Bone marrow (tissue), 2 donors: ENCODE data around the gene MVB12B.
"Not testable (repeated sequence)": the region's sequence is repeated elsewhere in the genome, so short reads cannot be mapped to it uniquely, and the experiment has no call there.

ENCODE experiments used
- DNase-seq, 2 donors: peaks; one replicate each; lab custom pipeline; 2025; lab: John Stamatoyannopoulos, UW

Gene MVB12B

GRCh38 chr9:126472198-126472947 is 145.7 kb downstream of the MVB12B start:
- DNase-seq, result no peak

- DNase-seq, result no peak
Observed at GRCh38 chr9:126472948-126473298, 146.3 kb downstream of the MVB12B start.

- DNase-seq, result no peak
Observed at GRCh38 chr9:126474206-126474765, 147.7 kb downstream of the MVB12B start.

GRCh38 chr9:126474786-126475485 is 148.3 kb downstream of the MVB12B start:
- no peak for DNase-seq

- DNase-seq, result no peak
Observed at GRCh38 chr9:126475933-126476555, 149.4 kb downstream of the MVB12B start.

- DNase-seq, result not testable (repeated sequence)
Observed at GRCh38 chr9:126477432-126477831, 150.8 kb downstream of the MVB12B start.

GRCh38 chr9:126478216-126478981 is 151.8 kb downstream of the MVB12B start:
- no peak for DNase-seq

GRCh38 chr9:126479515-126479914 is 152.9 kb downstream of the MVB12B start:
- no peak for DNase-seq

GRCh38 chr9:126480813-126481212 is 154.2 kb downstream of the MVB12B start:
- no peak for DNase-seq

- no peak for DNase-seq
Observed at GRCh38 chr9:126481862-126482261, 155.2 kb downstream of the MVB12B start.

- DNase-seq, result no peak
Observed at GRCh38 chr9:126482361-126483044, 155.9 kb downstream of the MVB12B start.

GRCh38 chr9:126483468-126484073 is 156.9 kb downstream of the MVB12B start:
- no peak for DNase-seq

GRCh38 chr9:126485662-126486061 is 159.0 kb downstream of the MVB12B start:
- no peak for DNase-seq

- DNase-seq, result no peak
Observed at GRCh38 chr9:126486276-126486675, 159.6 kb downstream of the MVB12B start.

- DNase-seq, result no peak
Observed at GRCh38 chr9:126487856-126488255, 161.2 kb downstream of the MVB12B start.

GRCh38 chr9:126488310-126488709 is 161.7 kb downstream of the MVB12B start:
- DNase-seq, result no peak

GRCh38 chr9:126488881-126489404 is 162.3 kb downstream of the MVB12B start:
- DNase-seq, result no peak

GRCh38 chr9:126489581-126490213 is 163.1 kb downstream of the MVB12B start:
- no peak for DNase-seq

- DNase-seq, result no peak
Observed at GRCh38 chr9:126490214-126490631, 163.6 kb downstream of the MVB12B start.

- DNase-seq, result peak in 1 of 2 donors; percentile 36
Observed at GRCh38 chr9:126490871-126491567, 164.4 kb downstream of the MVB12B start.
